ENCODE measurements around the gene EPHB1. TPM values are rescaled to one million over a fixed set of nuclear protein-coding genes. Genes with fewer than 3 reads are reported as not detected.

The EPHB1 gene
- total RNA-seq, 1 experiment from 2014 or later = 7.0 TPM

- no peak for TF ChIP-seq PRDM15 (CRISPR knock-in tag; IDR thresholded peaks at IDR 0.05)
- no peak for TF ChIP-seq MLX (CRISPR knock-in tag; IDR thresholded peaks at IDR 0.05)
- TF ChIP-seq ZNF317 (CRISPR knock-in tag; IDR thresholded peaks at IDR 0.05; ENCODE audit: borderline replicate concordance, low read depth) = no peak
- no peak for TF ChIP-seq ELF4 (CRISPR knock-in tag; IDR thresholded peaks at IDR 0.05; ENCODE audit: low read depth)
- no peak for TF ChIP-seq JAZF1 (CRISPR knock-in tag; IDR thresholded peaks at IDR 0.05)
Measured at GRCh38 chr3:134886991-134887390, 91.9 kb downstream of the EPHB1 start (continued).

- H3K9me3 Mint-ChIP-seq = no peaks in the 10 kb centered on the region
- H3K4me3 Mint-ChIP-seq = no peak overlapping the region
- ChIA-PET CTCF (no interaction called here), POLR2A (interaction anchor here (0.5 kb wide), 1 partner anchor 335 kb away, joined by 3 read pairs; no protein-coding TSS in a partner anchor)
- peaks cover 20% of the 10 kb centered on the region for H3K4me1 Mint-ChIP-seq
- H3K36me3 Mint-ChIP-seq = no peaks in the 10 kb centered on the region
- no peak for ATAC-seq
- DNase-seq (ENCODE audit: low spot score) = no peak
- peaks cover 75% of the 10 kb centered on the region for H3K27me3 Mint-ChIP-seq (ENCODE audit: low read depth)
- H3K27ac Mint-ChIP-seq = no peak overlapping the region
- no peak for TF ChIP-seq MAX (CRISPR knock-in tag; IDR thresholded peaks at IDR 0.05)
- TF ChIP-seq E2F1 (CRISPR knock-in tag; IDR thresholded peaks at IDR 0.05) = no peak
- no peak for TF ChIP-seq FOXP4 (CRISPR knock-in tag; IDR thresholded peaks at IDR 0.05)
- no peak for TF ChIP-seq ETV6 (CRISPR knock-in tag; IDR thresholded peaks at IDR 0.05)
- no peak for TF ChIP-seq USF2 (CRISPR knock-in tag; IDR thresholded peaks at IDR 0.05)
- TF ChIP-seq ELF4 (CRISPR knock-in tag; IDR thresholded peaks at IDR 0.05; ENCODE audit: low read depth) = no peak
- no peak for TF ChIP-seq MLX (CRISPR knock-in tag; IDR thresholded peaks at IDR 0.05)
- TF ChIP-seq RELA (CRISPR knock-in tag; IDR thresholded peaks at IDR 0.05; ENCODE audit: borderline replicate concordance) = no peak
- no peak for TF ChIP-seq HMGXB4 (CRISPR knock-in tag; IDR thresholded peaks at IDR 0.05)
- no peak for TF ChIP-seq ZNF219 (CRISPR knock-in tag; IDR thresholded peaks at IDR 0.05; ENCODE audit: borderline replicate concordance)
- TF ChIP-seq CREB1 (CRISPR knock-in tag; IDR thresholded peaks at IDR 0.05) = no peak
- TF ChIP-seq TCF7 (CRISPR knock-in tag; IDR thresholded peaks at IDR 0.05; ENCODE audit: low read depth) = no peak
- TF ChIP-seq USF1 (CRISPR knock-in tag; IDR thresholded peaks at IDR 0.05) = no peak
- no peak for TF ChIP-seq ZNF512 (CRISPR knock-in tag; IDR thresholded peaks at IDR 0.05; ENCODE audit: borderline replicate concordance)
- no peak for TF ChIP-seq NFATC4 (CRISPR knock-in tag; IDR thresholded peaks at IDR 0.05)
Measured at GRCh38 chr3:134887536-134887935, 92.5 kb downstream of the EPHB1 start.
